Gastroesophageal sphincter (tissue), 3 donors: ENCODE measurements around the gene PDIA4.
"Not testable (repeated sequence)": the region's sequence is repeated elsewhere in the genome, so short reads cannot be mapped to it uniquely, and the experiment has no call there.

ENCODE experiments used
- CTCF ChIP-seq, 4 experiments: fragments of 200-600 bp in 2 of 4; fragments of 450-650 bp in 2 of 4; sonication (generic) in 1 of 4; IDR thresholded peaks; one replicate each; pipeline ENCODE4 v1.5.1; 2017 to 2019; ENCODE audit warnings: antibody characterized with exemption in 4 of 4, mild to moderate bottlenecking in 2 of 4, moderate library complexity in 2 of 4
- POLR2A ChIP-seq, 2 donors: fragments of 450-650 bp; IDR thresholded peaks; one replicate each; pipeline ENCODE4 v1.6.1; 2017; ENCODE audit warnings: antibody characterized with exemption in 2 of 2, mild to moderate bottlenecking in 2 of 2, moderate library complexity in 1 of 2
- POLR2AphosphoS5 ChIP-seq: sonication (generic); formaldehyde crosslinking; IDR thresholded peaks from one replicate; pipeline ENCODE4 v1.6.1; 2017; ENCODE audit warnings: antibody characterized with exemption

DNA sequence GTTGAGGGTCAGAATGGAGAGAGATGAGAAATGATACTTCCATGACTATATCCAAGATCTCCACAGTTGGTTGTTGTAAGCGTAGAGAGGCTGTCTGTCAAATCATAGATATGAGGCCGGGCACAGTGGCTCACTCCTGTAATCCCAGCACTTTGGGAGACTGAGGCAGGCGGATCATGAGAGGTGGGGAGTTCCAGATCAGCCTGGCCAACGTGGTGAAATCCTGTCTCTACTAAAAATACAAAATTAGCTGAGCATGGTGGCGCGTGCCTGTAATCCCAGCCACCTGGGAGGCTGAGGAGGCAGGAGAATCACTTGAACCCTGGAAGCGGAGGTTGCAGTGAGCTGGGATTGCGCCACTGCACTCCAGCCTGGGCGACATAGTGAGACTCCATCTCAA lies 2.1 kb upstream of the PDIA4 start:
- TF ChIP-seq CTCF (IDR thresholded peaks at IDR 0.05); POLR2A (IDR thresholded peaks at IDR 0.05); POLR2AphosphoS5: not testable (repeated sequence)
